H1 (cell line): ENCODE data around the gene SKA3.

Source experiments
- BACH1 ChIP-seq: IDR thresholded peaks from 2 replicates; pipeline ENCODE4 v1.6.1; 2012; ENCODE audit warnings: low read length, improper control_type of control experiment
- BRCA1 ChIP-seq: IDR thresholded peaks from 2 replicates; pipeline ENCODE4 v1.6.1; 2012; ENCODE audit warnings: low read depth, low read length, improper control_type of control experiment
- CTCF ChIP-seq, 3 experiments: IDR thresholded peaks; 1 replicate in 2 of 3; 2 replicates in 1 of 3; pipeline versions ENCODE4 v1.5.1 to v1.6.1; 2011; ENCODE audit warnings: low read length in 3 of 3, mild to moderate bottlenecking in 3 of 3, inconsistent platforms in 2 of 3, low read depth in 1 of 3, moderate library complexity in 1 of 3; ENCODE audit not compliant: insufficient read depth in 1 of 3; ENCODE audit errors: control extremely low read depth in 1 of 3
- JUN ChIP-seq: IDR thresholded peaks from 2 replicates; pipeline ENCODE4 v1.6.1; 2011; ENCODE audit warnings: low read depth, mild to moderate bottlenecking, improper control_type of control experiment, low read length
- KDM4A ChIP-seq: IDR thresholded peaks from one replicate; pipeline ENCODE4 v1.7.1; 2012; ENCODE audit warnings: low read depth, mild to moderate bottlenecking, moderate library complexity, low read length, inconsistent platforms; ENCODE audit not compliant: severe bottlenecking
- NRF1 ChIP-seq: IDR thresholded peaks from 2 replicates; pipeline ENCODE4 v1.6.1; 2011; ENCODE audit warnings: mild to moderate bottlenecking, low read depth, low read length, improper control_type of control experiment
- TCF12 ChIP-seq: IDR thresholded peaks from 2 replicates; pipeline ENCODE4 v1.6.1; 2011; ENCODE audit warnings: low read depth, mild to moderate bottlenecking, low read length
- YY1 ChIP-seq: IDR thresholded peaks from 2 replicates; pipeline ENCODE4 v1.6.1; 2011; ENCODE audit warnings: low read depth, mild to moderate bottlenecking, low read length
- TF ChIP-seq, protein P1 (sequence below): IDR thresholded peaks from 2 replicates; pipeline ENCODE4 v1.6.1; 2012; ENCODE audit warnings: inconsistent platforms
- TF ChIP-seq, protein P2 (sequence below): IDR thresholded peaks from 2 replicates; pipeline ENCODE4 v1.6.1; 2012; ENCODE audit warnings: inconsistent platforms
- TF ChIP-seq, protein P3 (sequence below): IDR thresholded peaks from 2 replicates; pipeline ENCODE4 v1.6.1; 2011; ENCODE audit warnings: low read depth, mild to moderate bottlenecking, low read length; ENCODE audit not compliant: insufficient read depth

DNA sequence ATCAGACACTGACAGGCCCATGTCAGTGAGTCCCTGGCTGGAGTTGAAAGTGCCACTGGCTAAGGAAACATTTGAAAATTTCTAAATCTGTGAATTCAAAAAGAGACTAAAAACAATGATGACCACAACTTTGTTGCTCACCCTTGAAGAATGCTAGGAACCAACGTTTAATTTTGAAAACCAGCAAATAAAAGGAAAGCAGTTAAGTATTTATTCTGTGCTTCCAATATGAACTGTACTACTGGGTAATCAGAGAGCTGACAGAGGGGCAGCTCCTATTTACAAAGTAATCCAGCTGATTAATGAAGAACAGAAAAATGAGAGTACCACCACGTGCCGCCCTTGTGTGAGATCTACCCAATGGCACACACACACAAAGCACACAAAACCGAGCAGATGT lies 70.3 kb downstream of the SKA3 start:
- TF ChIP-seq CTCF (IDR thresholded peaks at IDR 0.05; ENCODE audit: control extremely low read depth in 1 of 3, insufficient read depth in 1 of 3, low read depth in 1 of 3, low read length in 3 of 3) = no peak
- TF ChIP-seq YY1 = no peak
- TF ChIP-seq, protein P1, sequence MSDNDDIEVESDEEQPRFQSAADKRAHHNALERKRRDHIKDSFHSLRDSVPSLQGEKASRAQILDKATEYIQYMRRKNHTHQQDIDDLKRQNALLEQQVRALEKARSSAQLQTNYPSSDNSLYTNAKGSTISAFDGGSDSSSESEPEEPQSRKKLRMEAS = no peak
- TF ChIP-seq TCF12 = no peak
- no peak for TF ChIP-seq BRCA1
- no peak for TF ChIP-seq NRF1
- no peak for TF ChIP-seq KDM4A
- TF ChIP-seq BACH1 = no peak
- TF ChIP-seq, protein P2, sequence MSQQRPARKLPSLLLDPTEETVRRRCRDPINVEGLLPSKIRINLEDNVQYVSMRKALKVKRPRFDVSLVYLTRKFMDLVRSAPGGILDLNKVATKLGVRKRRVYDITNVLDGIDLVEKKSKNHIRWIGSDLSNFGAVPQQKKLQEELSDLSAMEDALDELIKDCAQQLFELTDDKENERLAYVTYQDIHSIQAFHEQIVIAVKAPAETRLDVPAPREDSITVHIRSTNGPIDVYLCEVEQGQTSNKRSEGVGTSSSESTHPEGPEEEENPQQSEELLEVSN = no peak
- TF ChIP-seq, protein P3, sequence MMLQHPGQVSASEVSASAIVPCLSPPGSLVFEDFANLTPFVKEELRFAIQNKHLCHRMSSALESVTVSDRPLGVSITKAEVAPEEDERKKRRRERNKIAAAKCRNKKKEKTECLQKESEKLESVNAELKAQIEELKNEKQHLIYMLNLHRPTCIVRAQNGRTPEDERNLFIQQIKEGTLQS = no peak
- TF ChIP-seq JUN = no peak
